ENCODE results near the gene RAB10. TPM values are rescaled to one million over a fixed set of nuclear protein-coding genes. Genes with fewer than 3 reads are reported as not detected.

RAB10 gene
- total and polyA plus RNA-seq, 4 donors: 26.6 to 52.2 (median 41.6) TPM

- no peak overlapping the region for H3K4me3 ChIP-seq (ENCODE audit: low read depth in 1 of 3, low read length in 3 of 3)
- WGBS: 91% methylated on average over 4 of the region's 4 CpGs
- H3K9ac ChIP-seq (ENCODE audit: low read depth in 1 of 2, low read length in 2 of 2): no peak overlapping the region
- no peak for TF ChIP-seq REST (IDR thresholded peaks at IDR 0.05)
- TF ChIP-seq ZBTB33 (IDR thresholded peaks at IDR 0.05): no peak
- TF ChIP-seq FOXA2 (IDR thresholded peaks at IDR 0.05): no peak
- no peak for TF ChIP-seq EGR1 (IDR thresholded peaks at IDR 0.05; ENCODE audit: low read depth in 2 of 2)
- H3K4me1 ChIP-seq (ENCODE audit: control insufficient read depth in 4 of 4, insufficient read depth in 4 of 4, low read length in 3 of 4): no peaks in the 10 kb centered on the region
- H3K27ac ChIP-seq (ENCODE audit: low read depth in 1 of 2, low read length in 2 of 2): no peak overlapping the region
- no peaks in the 10 kb centered on the region for H3K27me3 ChIP-seq (ENCODE audit: control insufficient read depth in 4 of 4, insufficient read depth in 4 of 4, low read length in 3 of 4)
- H3K9me3 ChIP-seq (ENCODE audit: control insufficient read depth in 4 of 4, low read length in 3 of 4): no peaks in the 10 kb centered on the region
- DNase-seq (ENCODE audit: low spot score): no peak
- peaks cover 1 to 12% (median 5%) of the 10 kb centered on the region in 4 donors for H3K36me3 ChIP-seq (ENCODE audit: control insufficient read depth in 4 of 4, insufficient read depth in 3 of 4, low read depth in 1 of 4, low read length in 3 of 4)
These were observed 92.2 kb downstream of the RAB10 start for GRCh38 chr2:26126074-26126473.

- Histone ChIP-seq H3K9ac (ENCODE audit: low read depth in 1 of 2, low read length in 2 of 2) (no peak overlapping the region), H3K9me3 (ENCODE audit: control insufficient read depth in 4 of 4, low read length in 3 of 4) (no peaks in the 10 kb centered on the region), H3K4me1 (ENCODE audit: control insufficient read depth in 4 of 4, insufficient read depth in 4 of 4, low read length in 3 of 4) (no peaks in the 10 kb centered on the region), H3K27ac (ENCODE audit: low read depth in 1 of 2, low read length in 2 of 2) (no peak overlapping the region), H3K27me3 (ENCODE audit: control insufficient read depth in 4 of 4, insufficient read depth in 4 of 4, low read length in 3 of 4) (no peaks in the 10 kb centered on the region), H3K36me3 (ENCODE audit: control insufficient read depth in 4 of 4, insufficient read depth in 3 of 4, low read depth in 1 of 4, low read length in 3 of 4) (peaks cover 3 to 12% (median 6%) of the 10 kb centered on the region in 4 donors), H3K4me3 (ENCODE audit: low read depth in 1 of 3, low read length in 3 of 3) (no peak overlapping the region)
- TF ChIP-seq FOXA1 (IDR thresholded peaks at IDR 0.05): no peak
- no peak for TF ChIP-seq RXRA (IDR thresholded peaks at IDR 0.05)
- no peak for TF ChIP-seq GABPA (IDR thresholded peaks at IDR 0.05 in 1 of 2, conservative IDR thresholded peaks at IDR 0.05 in 1 of 2)
- no peak for DNase-seq (ENCODE audit: low spot score)
- WGBS: 98% methylated on average over 8 of the region's 8 CpGs
These were observed 94.3 kb downstream of the RAB10 start for GRCh38 chr2:26128176-26128575.

GRCh38 chr2:26130763-26131162 is 96.9 kb downstream of the RAB10 start:
- Histone ChIP-seq H3K4me3 (ENCODE audit: low read depth in 1 of 3, low read length in 3 of 3) (no peak overlapping the region), H3K27ac (ENCODE audit: low read depth in 1 of 2, low read length in 2 of 2) (no peak overlapping the region)

More at GRCh38 chr2:26130763-26131162, 96.9 kb downstream of the RAB10 start:
- no peaks in the 10 kb centered on the region for H3K4me1 ChIP-seq (ENCODE audit: control insufficient read depth in 4 of 4, insufficient read depth in 4 of 4, low read length in 3 of 4)
- DNase-seq (ENCODE audit: low spot score): no peak
- H3K27me3 ChIP-seq (ENCODE audit: control insufficient read depth in 4 of 4, insufficient read depth in 4 of 4, low read length in 3 of 4): no peaks in the 10 kb centered on the region
- peaks cover 5 to 22% (median 18%) of the 10 kb centered on the region in 4 donors for H3K36me3 ChIP-seq (ENCODE audit: control insufficient read depth in 4 of 4, insufficient read depth in 3 of 4, low read depth in 1 of 4, low read length in 3 of 4)
- WGBS: 89% methylated on average over 3 of the region's 3 CpGs
- H3K9me3 ChIP-seq (ENCODE audit: control insufficient read depth in 4 of 4, low read length in 3 of 4): no peaks in the 10 kb centered on the region
- H3K9ac ChIP-seq (ENCODE audit: low read depth in 1 of 2, low read length in 2 of 2): no peak overlapping the region
- TF ChIP-seq NR2F2 (IDR thresholded peaks at IDR 0.05) (no peak), FOXA2 (IDR thresholded peaks at IDR 0.05) (no peak), JUND (IDR thresholded peaks at IDR 0.05) (no peak), SP1 (IDR thresholded peaks at IDR 0.05) (no peak)

Data from liver (tissue), 9 donors.